Prostate gland (tissue), 2 donors: Measurements from ENCODE around the gene SPINK8.
"Not testable (repeated sequence)": the region's sequence is repeated elsewhere in the genome, so short reads cannot be mapped to it uniquely, and the experiment has no call there.

Experiments used
- POLR2A ChIP-seq: fragments of 450-650 bp; IDR thresholded peaks from one replicate; pipeline ENCODE4 v1.6.1; 2016; ENCODE audit warnings: antibody characterized with exemption, mild to moderate bottlenecking
- POLR2AphosphoS5 ChIP-seq: sonication (generic); formaldehyde crosslinking; IDR thresholded peaks from one replicate; pipeline ENCODE4 v1.6.1; 2017; ENCODE audit warnings: antibody characterized with exemption
- TF ChIP-seq, protein P1 (sequence below), 4 experiments: fragments of 200-600 bp in 2 of 4; fragments of 450-650 bp in 2 of 4; sonication (generic) in 2 of 4; IDR thresholded peaks; 1 replicate in 3 of 4; 2 replicates in 1 of 4; pipeline ENCODE4 v1.5.1; 2016 to 2019; ENCODE audit warnings: antibody characterized with exemption in 4 of 4, mild to moderate bottlenecking in 2 of 4, moderate library complexity in 2 of 4

DNA sequence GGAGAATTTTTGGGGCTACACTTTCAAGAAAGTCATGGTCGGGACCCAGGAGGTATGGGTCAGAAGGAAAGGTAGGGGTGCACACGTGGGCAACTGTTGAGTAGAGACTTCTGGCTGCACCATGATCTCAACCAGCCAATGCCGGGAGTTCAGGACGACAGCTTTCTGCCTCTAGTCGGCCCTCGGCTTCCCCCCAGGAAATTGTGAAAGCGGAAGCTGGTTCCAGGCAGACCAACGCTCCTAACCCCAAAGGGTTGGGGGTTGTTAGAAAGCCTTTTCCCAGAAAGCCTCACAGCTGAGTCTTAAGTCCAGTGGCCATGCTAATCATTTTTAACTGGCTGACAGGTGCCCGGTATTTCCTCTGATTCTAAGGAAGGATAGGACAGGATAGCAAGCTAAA lies 1.8 kb upstream of the SPINK8 start:
- not testable (repeated sequence) for TF ChIP-seq POLR2A, POLR2AphosphoS5
- TF ChIP-seq, protein P1, sequence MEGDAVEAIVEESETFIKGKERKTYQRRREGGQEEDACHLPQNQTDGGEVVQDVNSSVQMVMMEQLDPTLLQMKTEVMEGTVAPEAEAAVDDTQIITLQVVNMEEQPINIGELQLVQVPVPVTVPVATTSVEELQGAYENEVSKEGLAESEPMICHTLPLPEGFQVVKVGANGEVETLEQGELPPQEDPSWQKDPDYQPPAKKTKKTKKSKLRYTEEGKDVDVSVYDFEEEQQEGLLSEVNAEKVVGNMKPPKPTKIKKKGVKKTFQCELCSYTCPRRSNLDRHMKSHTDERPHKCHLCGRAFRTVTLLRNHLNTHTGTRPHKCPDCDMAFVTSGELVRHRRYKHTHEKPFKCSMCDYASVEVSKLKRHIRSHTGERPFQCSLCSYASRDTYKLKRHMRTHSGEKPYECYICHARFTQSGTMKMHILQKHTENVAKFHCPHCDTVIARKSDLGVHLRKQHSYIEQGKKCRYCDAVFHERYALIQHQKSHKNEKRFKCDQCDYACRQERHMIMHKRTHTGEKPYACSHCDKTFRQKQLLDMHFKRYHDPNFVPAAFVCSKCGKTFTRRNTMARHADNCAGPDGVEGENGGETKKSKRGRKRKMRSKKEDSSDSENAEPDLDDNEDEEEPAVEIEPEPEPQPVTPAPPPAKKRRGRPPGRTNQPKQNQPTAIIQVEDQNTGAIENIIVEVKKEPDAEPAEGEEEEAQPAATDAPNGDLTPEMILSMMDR (IDR thresholded peaks at IDR 0.05) = not testable (repeated sequence)
